H1 (cell line): ENCODE results near the gene AP5Z1. TPM values are rescaled to one million over a fixed set of nuclear protein-coding genes. Genes with fewer than 3 reads are reported as not detected.

Source experiments
- CTCF ChIA-PET: fragments of 300-600 bp; sonication (Branson Sonifier 250); formaldehyde crosslinking; loops from one replicate; lab custom pipeline; 2021; ENCODE audit not compliant: partially characterized antibody; lab: Charles Lee
- POLR2A ChIA-PET: fragments of 300-600 bp; sonication (Branson Sonifier 250); formaldehyde crosslinking; loops from one replicate; lab custom pipeline; 2021; ENCODE audit warnings: inconsistent platforms; ENCODE audit not compliant: partially characterized antibody; lab: Charles Lee
- DNase-seq, 2 experiments: peaks; one replicate each; pipeline versions ENCODE4 v3.0.0 to v3.0.0-alpha.2; 2010 to 2022; ENCODE audit warnings: low spot score in 2 of 2, low read depth in 1 of 2, mixed read lengths in 1 of 2
- FAIRE-seq: peaks from 2 replicates; lab custom pipeline; 2011; peaks lifted over from hg19 to GRCh38; lab: Jason Lieb, UNC
- H2AFZ ChIP-seq: 2 replicates; pipeline ENCODE4 v1.8.1; 2012; ENCODE audit warnings: low read length, inconsistent platforms
- H2AK5ac ChIP-seq: 2 replicates; pipeline ENCODE4 v1.6.1; 2013; ENCODE audit warnings: low read depth, low read length
- H2BK120ac ChIP-seq: replicated peaks from 2 replicates; pipeline ENCODE3; 2013; ENCODE audit warnings: low read depth, low read length, inconsistent platforms
- H2BK12ac ChIP-seq: 2 replicates; pipeline ENCODE4 v1.6.1; 2013; ENCODE audit warnings: low read depth, low read length
- H2BK15ac ChIP-seq: 2 replicates; pipeline ENCODE4 v1.6.1; 2013; ENCODE audit warnings: low read length
- H2BK20ac ChIP-seq: 2 replicates; pipeline ENCODE4 v1.6.1; 2013; ENCODE audit warnings: low read length
- H2BK5ac ChIP-seq: 2 replicates; pipeline ENCODE4 v1.6.1; 2013; ENCODE audit warnings: low read depth, low read length
- H3K14ac ChIP-seq: 2 replicates; pipeline ENCODE4 v1.6.1; 2013; ENCODE audit warnings: inconsistent platforms; ENCODE audit not compliant: insufficient read length
- H3K18ac ChIP-seq: 2 replicates; pipeline ENCODE4 v1.6.1; 2013; ENCODE audit warnings: low read length; ENCODE audit errors: extremely low read depth
- H3K23ac ChIP-seq: 2 replicates; pipeline ENCODE4 v1.6.1; 2013; ENCODE audit warnings: inconsistent platforms; ENCODE audit not compliant: insufficient read length
- H3K23me2 ChIP-seq: 2 replicates; pipeline ENCODE4 v1.6.1; 2013; ENCODE audit warnings: low read depth, low read length
- H3K27ac ChIP-seq: 2 replicates; pipeline ENCODE4 v1.6.1; 2011; ENCODE audit warnings: low read depth, low read length, inconsistent platforms
- H3K27me3 ChIP-seq, 4 experiments: replicated peaks in 1 of 4; 1 replicate in 1 of 4; 2 replicates in 3 of 4; pipeline versions ENCODE4 v1.6.1 to v1.8.1; 2011 to 2013; ENCODE audit warnings: low read length in 3 of 4, mild to moderate bottlenecking in 3 of 4, inconsistent platforms in 2 of 4, mixed read lengths in 2 of 4, moderate library complexity in 1 of 4; ENCODE audit not compliant: control insufficient read depth in 3 of 4, insufficient read depth in 3 of 4; ENCODE audit errors: extremely low read depth in 1 of 4
- H3K36me3 ChIP-seq, 4 experiments: 2 replicates each; pipeline versions ENCODE4 v1.6.1 to v1.8.1; 2011 to 2013; ENCODE audit warnings: mild to moderate bottlenecking in 4 of 4, low read length in 3 of 4, moderate library complexity in 2 of 4, control low read depth in 1 of 4, inconsistent platforms in 1 of 4; ENCODE audit not compliant: insufficient read depth in 4 of 4, control insufficient read depth in 2 of 4
- H3K4ac ChIP-seq: replicated peaks from 2 replicates; pipeline ENCODE3; 2013; ENCODE audit warnings: low read length, low read depth, mixed read lengths, inconsistent platforms; ENCODE audit not compliant: insufficient read length
- H3K4me1 ChIP-seq, 4 experiments: replicated peaks in 1 of 4; 1 replicate in 1 of 4; 2 replicates in 3 of 4; pipeline versions ENCODE4 v1.6.1 to v1.8.1; 2011 to 2013; ENCODE audit warnings: low read length in 3 of 4, inconsistent platforms in 2 of 4, mixed read lengths in 1 of 4; ENCODE audit not compliant: insufficient read depth in 4 of 4, control insufficient read depth in 3 of 4
- H3K4me2 ChIP-seq, 2 experiments: 2 replicates each; pipeline versions ENCODE4 v1.6.1 to v1.8.1; 2011 to 2013; ENCODE audit warnings: low read depth in 2 of 2, low read length in 2 of 2, control low read depth in 1 of 2, inconsistent platforms in 1 of 2, mild to moderate bottlenecking in 1 of 2; ENCODE audit not compliant: insufficient read depth in 1 of 2
- H3K4me3 ChIP-seq, 4 experiments: fragments of 200-600, 300-600 bp in 1 of 4; sonication (generic), shearing (Covaris generic), sonication (Bioruptor Twin) in 1 of 4; 2 replicates each; pipeline versions ENCODE4 v1.5.1 to v1.8.1; 2011 to 2016; ENCODE audit warnings: low read length in 4 of 4, low read depth in 3 of 4, control low read depth in 2 of 4, inconsistent platforms in 2 of 4, mild to moderate bottlenecking in 2 of 4, mixed read lengths in 1 of 4, moderate library complexity in 1 of 4; ENCODE audit not compliant: insufficient read depth in 2 of 4; ENCODE audit errors: extremely low read depth in 1 of 4
- H3K56ac ChIP-seq: replicated peaks from 2 replicates; pipeline ENCODE3; 2013; ENCODE audit warnings: low read depth, mild to moderate bottlenecking, mixed read lengths, low read length, inconsistent platforms; ENCODE audit not compliant: insufficient read length
- H3K79me1 ChIP-seq: 2 replicates; pipeline ENCODE4 v1.6.1; 2013; ENCODE audit warnings: low read depth, low read length, control low read depth
- H3K79me2 ChIP-seq, 2 experiments: 2 replicates each; pipeline versions ENCODE4 v1.6.1 to v1.8.1; 2012 to 2013; ENCODE audit warnings: low read length in 2 of 2, mild to moderate bottlenecking in 2 of 2, inconsistent platforms in 1 of 2; ENCODE audit not compliant: insufficient read depth in 2 of 2, control insufficient read depth in 1 of 2
- H3K9ac ChIP-seq, 4 experiments: replicated peaks in 1 of 4; 1 replicate in 1 of 4; 2 replicates in 3 of 4; pipeline versions ENCODE4 v1.6.1 to v1.8.1; 2011 to 2013; ENCODE audit warnings: low read depth in 3 of 4, low read length in 3 of 4, control low read depth in 2 of 4, mild to moderate bottlenecking in 2 of 4, moderate library complexity in 2 of 4, inconsistent platforms in 1 of 4; ENCODE audit errors: extremely low read depth in 1 of 4
- H3K9me3 ChIP-seq, 2 experiments: 2 replicates each; pipeline versions ENCODE4 v1.6.1 to v1.8.1; 2012 to 2013; ENCODE audit warnings: mild to moderate bottlenecking in 2 of 2, moderate library complexity in 2 of 2, control low read depth in 1 of 2, inconsistent platforms in 1 of 2, low read depth in 1 of 2, low read length in 1 of 2, mixed read lengths in 1 of 2; ENCODE audit not compliant: insufficient read depth in 2 of 2
- H4K20me1 ChIP-seq, 2 experiments: replicated peaks in 1 of 2; 2 replicates each; pipeline versions ENCODE3 to v1.8.1; 2011 to 2013; ENCODE audit warnings: inconsistent platforms in 2 of 2, low read length in 2 of 2, mild to moderate bottlenecking in 1 of 2; ENCODE audit not compliant: insufficient read depth in 2 of 2, control insufficient read depth in 1 of 2
- H4K5ac ChIP-seq: 2 replicates; pipeline ENCODE4 v1.6.1; 2013; ENCODE audit warnings: low read length, low read depth, mixed read lengths, inconsistent platforms; ENCODE audit not compliant: insufficient read length
- H4K8ac ChIP-seq: 2 replicates; pipeline ENCODE4 v1.8.0; 2013; ENCODE audit warnings: mild to moderate bottlenecking, moderate library complexity, low read length, inconsistent platforms; ENCODE audit not compliant: insufficient read depth; ENCODE audit errors: extremely low read depth
- H4K91ac ChIP-seq: replicated peaks from 2 replicates; pipeline ENCODE3; 2013; ENCODE audit warnings: low read length, mixed read lengths, inconsistent platforms; ENCODE audit not compliant: insufficient read length
- BRCA1 ChIP-seq: IDR thresholded peaks from 2 replicates; pipeline ENCODE4 v1.6.1; 2012; ENCODE audit warnings: low read depth, low read length, improper control_type of control experiment
- E2F6 ChIP-seq: IDR thresholded peaks from 2 replicates; pipeline ENCODE4 v1.6.1; 2012; ENCODE audit warnings: inconsistent platforms
- EGR1 ChIP-seq: IDR thresholded peaks from 2 replicates; pipeline ENCODE4 v1.6.1; 2011; ENCODE audit warnings: low read depth, low read length, borderline replicate concordance
- EP300 ChIP-seq, 2 experiments: IDR thresholded peaks; 1 replicate in 1 of 2; 2 replicates in 1 of 2; pipeline ENCODE4 v1.6.1; 2011 to 2012; ENCODE audit warnings: low read depth in 2 of 2, low read length in 2 of 2, mild to moderate bottlenecking in 2 of 2, borderline replicate concordance in 1 of 2, inconsistent platforms in 1 of 2, moderate library complexity in 1 of 2
- WGBS, 2 experiments: shearing (Covaris generic) in 1 of 2; methylation state at CpG; one replicate each; pipeline versions ENCODE4 v1.1.6 to v1.1.7; 2013 to 2015; ENCODE audit warnings: low lambda C conversion rate in 2 of 2, mixed read lengths in 2 of 2, inconsistent platforms in 1 of 2, low coverage in 1 of 2, missing lambda C conversion rate in 1 of 2; ENCODE audit not compliant: insufficient replicate concordance in 2 of 2, insufficient coverage in 1 of 2, insufficient read length in 1 of 2; ENCODE audit errors: extremely low coverage in 1 of 2, missing lambda C conversion rate in 1 of 2; 5-methylcytosine and 5-hydroxymethylcytosine counted together
- polyA plus RNA-seq, 7 experiments: library from polyadenylated mRNA; depleted of rRNA in 3 of 7; stranded (reverse) in 5 of 7; unstranded in 2 of 7; fragments of >200 nt in 5 of 7; fragments of 200-250 nt in 2 of 7; gene quantifications; 1 replicate in 5 of 7; 2 replicates in 1 of 7; 4 replicates in 1 of 7; pipeline versions ENCODE4 v1.2.1 to v1.2.3, GENCODE V29; 2011 to 2013; ENCODE audit warnings: missing spikeins in 2 of 7, mixed read lengths in 2 of 7
- total RNA-seq: library from RNA; stranded (reverse); fragmentation: NEBNext Ultra II Directional; extraction: Animal tissue kit (Norgen Biotek cat#: 25700); gene quantifications from 2 replicates; pipeline ENCODE4 v1.2.1, GENCODE V29; 2021

AP5Z1 gene
- total and polyA plus RNA-seq, 2 of the 8 experiments (the other 6 are each of a cell fraction or from before 2014, with no cell fraction given), result 24.0 to 24.7 TPM

- no peak overlapping the region for H3K14ac ChIP-seq
- 92% methylated on average over 20 of the region's 27 CpGs; no CpG with 5 or more reads in 1 of the 2 experiments for WGBS, 2 experiments
- CTCF ChIA-PET, result interaction anchor here (0.5 to 8.0 kb wide), 7 partner anchors 9 to 1646 kb away, joined by 3 to 65 read pairs (median 6); partner anchors contain the start of gene RADIL
- TF ChIP-seq BRCA1, result no peak
- TF ChIP-seq EGR1, result no peak
- no peak for TF ChIP-seq EP300 (IDR thresholded peaks at IDR 0.05; ENCODE audit: borderline replicate concordance in 1 of 2, low read depth in 2 of 2, low read length in 2 of 2)
- TF ChIP-seq E2F6, result no peak
These were observed 25.8 kb downstream of the AP5Z1 start for GRCh38 chr7:4800926-4801838.

More at GRCh38 chr7:4800926-4801838, 25.8 kb downstream of the AP5Z1 start:
- POLR2A ChIA-PET, result interaction anchor here (0.8 to 1.8 kb wide), 2 partner anchors 9 to 313 kb away, joined by 3 to 7 read pairs; no protein-coding TSS in a partner anchor
- H3K9me3 ChIP-seq, result no peaks in the 10 kb centered on the region
- H2BK15ac ChIP-seq, result no peak overlapping the region
- H3K79me1 ChIP-seq, result no peaks in the 10 kb centered on the region
- H3K4me3 ChIP-seq, result no peak overlapping the region
- no peak overlapping the region for H2BK120ac ChIP-seq
- no peak overlapping the region for H4K5ac ChIP-seq
- FAIRE-seq, result no peak
- peaks cover 0 to 7% (median 0%) of the 10 kb centered on the region in 4 experiments; a peak in 1 of 7 replicates for H3K4me1 ChIP-seq
- DNase-seq, result no peak
- H3K56ac ChIP-seq, result no peak overlapping the region
- H3K36me3 ChIP-seq, result no peaks in the 10 kb centered on the region
- H2AFZ ChIP-seq, result no peak overlapping the region
- H2BK12ac ChIP-seq, result peak overlapping the region; percentile 27; the same call in 1 of the 2 replicates
- H3K27ac ChIP-seq, result no peak overlapping the region
- no peak overlapping the region for H4K8ac ChIP-seq
- H3K23ac ChIP-seq, result no peak overlapping the region
- H4K91ac ChIP-seq, result peak overlapping the region; percentile 74
- H4K20me1 ChIP-seq, result no peaks in the 10 kb centered on the region
- no peaks in the 10 kb centered on the region for H3K27me3 ChIP-seq
- H3K79me2 ChIP-seq, result no peaks in the 10 kb centered on the region
- no peak overlapping the region for H3K18ac ChIP-seq
- H2BK5ac ChIP-seq, result peak overlapping the region; percentile 44
- H2BK20ac ChIP-seq, result no peak overlapping the region
- no peak overlapping the region for H2AK5ac ChIP-seq
- H3K23me2 ChIP-seq, result no peaks in the 10 kb centered on the region
- no peak overlapping the region for H3K4ac ChIP-seq
- no peak overlapping the region for H3K9ac ChIP-seq
- no peak overlapping the region for H3K4me2 ChIP-seq
